Measurements from ENCODE around the gene RXFP2.

RXFP2 gene

GRCh38 chr13:31742097-31742734 lies 2.9 kb downstream of the RXFP2 start:
- Histone ChIP-seq H3K9me2 (replicated peaks; ENCODE audit: low read depth, low read length) (no peaks in the 10 kb centered on the region), H3K9ac (ENCODE audit: low read depth, low read length, poor library complexity, severe bottlenecking) (no peak overlapping the region), H3K79me2 (ENCODE audit: insufficient read depth, low read length) (no peaks in the 10 kb centered on the region), H4K20me1 (ENCODE audit: insufficient read depth, low read length, poor library complexity, severe bottlenecking) (no peaks in the 10 kb centered on the region), H3K36me3 (ENCODE audit: insufficient read depth, low read length) (no peaks in the 10 kb centered on the region), H2AFZ (ENCODE audit: low read length) (peak overlapping the region; percentile 92), H3K9me3 (ENCODE audit: insufficient read depth, low read depth, low read length) (no peaks in the 10 kb centered on the region), H3K4me1 (ENCODE audit: insufficient read depth, low read length, poor library complexity, severe bottlenecking) (peaks cover 9% of the 10 kb centered on the region), H3K4me3 (ENCODE audit: low read length, poor library complexity, severe bottlenecking) (no peak overlapping the region), H3K4me2 (ENCODE audit: low read depth, low read length, poor library complexity, severe bottlenecking) (peak overlapping the region; percentile 35), H3K27me3 (ENCODE audit: insufficient read depth, low read length, poor library complexity, severe bottlenecking) (no peaks in the 10 kb centered on the region), H3F3A (ENCODE audit: low read depth) (no peaks in the 10 kb centered on the region)
- TF ChIP-seq EZH2phosphoT487 (IDR thresholded peaks at IDR 0.05; ENCODE audit: borderline replicate concordance) = no peak
- TF ChIP-seq, protein P1, sequence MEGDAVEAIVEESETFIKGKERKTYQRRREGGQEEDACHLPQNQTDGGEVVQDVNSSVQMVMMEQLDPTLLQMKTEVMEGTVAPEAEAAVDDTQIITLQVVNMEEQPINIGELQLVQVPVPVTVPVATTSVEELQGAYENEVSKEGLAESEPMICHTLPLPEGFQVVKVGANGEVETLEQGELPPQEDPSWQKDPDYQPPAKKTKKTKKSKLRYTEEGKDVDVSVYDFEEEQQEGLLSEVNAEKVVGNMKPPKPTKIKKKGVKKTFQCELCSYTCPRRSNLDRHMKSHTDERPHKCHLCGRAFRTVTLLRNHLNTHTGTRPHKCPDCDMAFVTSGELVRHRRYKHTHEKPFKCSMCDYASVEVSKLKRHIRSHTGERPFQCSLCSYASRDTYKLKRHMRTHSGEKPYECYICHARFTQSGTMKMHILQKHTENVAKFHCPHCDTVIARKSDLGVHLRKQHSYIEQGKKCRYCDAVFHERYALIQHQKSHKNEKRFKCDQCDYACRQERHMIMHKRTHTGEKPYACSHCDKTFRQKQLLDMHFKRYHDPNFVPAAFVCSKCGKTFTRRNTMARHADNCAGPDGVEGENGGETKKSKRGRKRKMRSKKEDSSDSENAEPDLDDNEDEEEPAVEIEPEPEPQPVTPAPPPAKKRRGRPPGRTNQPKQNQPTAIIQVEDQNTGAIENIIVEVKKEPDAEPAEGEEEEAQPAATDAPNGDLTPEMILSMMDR (conservative IDR thresholded peaks at IDR 0.05; ENCODE audit: low read length) = peak; percentile 99

- no peaks in the 10 kb centered on the region for H3K27me3 ChIP-seq (ENCODE audit: insufficient read depth, low read length, poor library complexity, severe bottlenecking)
- H3K79me2 ChIP-seq (ENCODE audit: insufficient read depth, low read length) = no peaks in the 10 kb centered on the region
- no peaks in the 10 kb centered on the region for H3F3A ChIP-seq (ENCODE audit: low read depth)
- H3K4me2 ChIP-seq (ENCODE audit: low read depth, low read length, poor library complexity, severe bottlenecking) = no peak overlapping the region
- H3K9me3 ChIP-seq (ENCODE audit: insufficient read depth, low read depth, low read length) = no peaks in the 10 kb centered on the region
- no peak for TF ChIP-seq EZH2phosphoT487 (IDR thresholded peaks at IDR 0.05; ENCODE audit: borderline replicate concordance)
- TF ChIP-seq, protein P1 (conservative IDR thresholded peaks at IDR 0.05; ENCODE audit: low read length) = no peak
- H3K9ac ChIP-seq (ENCODE audit: low read depth, low read length, poor library complexity, severe bottlenecking) = no peak overlapping the region
- no peaks in the 10 kb centered on the region for H3K9me2 ChIP-seq (replicated peaks; ENCODE audit: low read depth, low read length)
- peaks cover 12% of the 10 kb centered on the region for H3K4me1 ChIP-seq (ENCODE audit: insufficient read depth, low read length, poor library complexity, severe bottlenecking)
- no peak overlapping the region for H2AFZ ChIP-seq (ENCODE audit: low read length)
- H3K36me3 ChIP-seq (ENCODE audit: insufficient read depth, low read length) = no peaks in the 10 kb centered on the region
- no peak overlapping the region for H3K4me3 ChIP-seq (ENCODE audit: low read length, poor library complexity, severe bottlenecking)
- H4K20me1 ChIP-seq (ENCODE audit: insufficient read depth, low read length, poor library complexity, severe bottlenecking) = no peaks in the 10 kb centered on the region
Observed at GRCh38 chr13:31747291-31747690, 8.0 kb downstream of the RXFP2 start.

GRCh38 chr13:31747966-31748365 lies 8.6 kb downstream of the RXFP2 start:
- no peaks in the 10 kb centered on the region for H3K9me3 ChIP-seq (ENCODE audit: insufficient read depth, low read depth, low read length)
- H3K9me2 ChIP-seq (replicated peaks; ENCODE audit: low read depth, low read length) = no peaks in the 10 kb centered on the region
- H2AFZ ChIP-seq (ENCODE audit: low read length) = no peak overlapping the region
- H3K4me3 ChIP-seq (ENCODE audit: low read length, poor library complexity, severe bottlenecking) = no peak overlapping the region
- H3F3A ChIP-seq (ENCODE audit: low read depth) = no peaks in the 10 kb centered on the region
- no peak overlapping the region for H3K9ac ChIP-seq (ENCODE audit: low read depth, low read length, poor library complexity, severe bottlenecking)
- no peak overlapping the region for H3K4me2 ChIP-seq (ENCODE audit: low read depth, low read length, poor library complexity, severe bottlenecking)
- TF ChIP-seq EZH2phosphoT487 (IDR thresholded peaks at IDR 0.05; ENCODE audit: borderline replicate concordance) = no peak
- TF ChIP-seq, protein P1 (conservative IDR thresholded peaks at IDR 0.05; ENCODE audit: low read length) = no peak
- H3K79me2 ChIP-seq (ENCODE audit: insufficient read depth, low read length) = no peaks in the 10 kb centered on the region
- no peaks in the 10 kb centered on the region for H3K27me3 ChIP-seq (ENCODE audit: insufficient read depth, low read length, poor library complexity, severe bottlenecking)
- no peaks in the 10 kb centered on the region for H3K36me3 ChIP-seq (ENCODE audit: insufficient read depth, low read length)
- no peaks in the 10 kb centered on the region for H4K20me1 ChIP-seq (ENCODE audit: insufficient read depth, low read length, poor library complexity, severe bottlenecking)
- peaks cover 9% of the 10 kb centered on the region for H3K4me1 ChIP-seq (ENCODE audit: insufficient read depth, low read length, poor library complexity, severe bottlenecking)

All from Loucy (cell line).